HUDEP-2 (cell line): ENCODE measurements around the gene CADM2.

ENCODE experiments used
- DNase-seq, 76 experiments: peaks; one replicate each; lab custom pipeline; 2025; ENCODE audit not compliant: unreplicated experiment in 76 of 76; lab: John Stamatoyannopoulos, UW

CADM2 gene

DNA sequence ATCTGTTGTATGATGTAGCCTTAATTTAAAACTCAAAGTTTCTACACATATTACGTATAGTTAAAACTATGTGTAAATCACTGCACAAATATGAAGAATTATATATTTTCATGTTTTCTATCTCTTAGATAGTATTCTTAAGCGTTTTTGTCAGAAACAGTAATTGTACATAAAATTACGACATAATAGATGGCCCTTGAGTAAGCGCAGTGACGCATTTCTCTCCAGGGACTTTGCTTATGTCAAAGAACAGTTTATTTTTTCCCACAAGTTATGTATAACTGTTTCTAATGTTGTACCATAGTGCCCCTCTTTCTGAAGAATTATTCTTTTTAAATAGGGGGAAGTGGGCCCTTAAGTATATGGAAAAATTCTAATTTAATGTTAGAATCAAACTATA is 1098.2 kb downstream of the CADM2 start:
- DNase-seq, result no peak

DNA sequence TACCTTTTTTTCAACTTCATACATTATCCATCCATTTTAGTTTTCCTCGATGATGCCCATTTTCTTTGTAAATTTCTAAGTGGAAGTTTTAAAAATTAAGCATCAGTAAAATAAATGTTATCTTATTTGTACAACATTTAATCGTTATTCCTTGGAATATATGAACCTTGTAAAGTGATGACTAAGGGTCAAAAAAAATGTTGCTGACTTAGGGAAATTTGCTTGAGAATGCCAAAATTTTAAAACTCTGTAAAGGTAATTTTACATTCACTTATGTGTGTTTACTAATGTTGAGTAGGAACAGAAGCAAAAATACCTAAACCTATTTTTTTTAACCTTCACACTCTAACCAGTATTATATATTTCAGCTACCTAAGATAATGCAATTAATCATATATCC is 1115.0 kb downstream of the CADM2 start:
- no peak for DNase-seq

DNA sequence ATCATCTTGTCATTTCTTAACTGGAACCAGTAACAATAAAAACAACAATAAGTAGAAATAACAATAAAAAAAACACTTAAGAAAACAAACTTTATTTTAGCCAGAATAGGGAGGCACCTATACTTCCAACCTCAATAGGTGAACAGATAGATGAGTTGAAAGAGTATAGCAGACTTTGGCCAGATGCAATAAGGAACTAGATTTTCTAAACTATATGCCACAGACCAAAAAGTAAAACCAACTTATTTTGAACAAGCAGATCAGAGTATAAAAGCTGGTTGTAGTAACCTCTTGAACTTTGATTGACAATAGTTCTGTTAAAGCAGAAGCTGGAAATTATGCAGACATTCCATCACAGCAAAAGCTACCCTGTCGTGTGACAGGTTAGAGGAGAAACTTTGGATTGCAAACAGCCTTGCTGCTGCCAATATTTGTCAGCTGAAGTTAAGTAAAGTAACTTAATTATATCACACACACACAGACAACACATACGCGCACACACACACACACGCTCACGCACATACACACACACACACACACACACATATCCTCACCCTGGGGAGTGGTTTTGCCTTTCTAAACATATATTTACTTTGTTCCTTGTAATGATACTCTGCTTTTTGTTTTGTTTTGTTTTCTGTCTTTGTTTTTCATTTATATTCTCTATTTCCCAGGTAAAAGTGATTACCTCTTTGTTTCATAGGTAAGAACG is 1128.5 kb downstream of the CADM2 start:
- DNase-seq, result no peak

DNA sequence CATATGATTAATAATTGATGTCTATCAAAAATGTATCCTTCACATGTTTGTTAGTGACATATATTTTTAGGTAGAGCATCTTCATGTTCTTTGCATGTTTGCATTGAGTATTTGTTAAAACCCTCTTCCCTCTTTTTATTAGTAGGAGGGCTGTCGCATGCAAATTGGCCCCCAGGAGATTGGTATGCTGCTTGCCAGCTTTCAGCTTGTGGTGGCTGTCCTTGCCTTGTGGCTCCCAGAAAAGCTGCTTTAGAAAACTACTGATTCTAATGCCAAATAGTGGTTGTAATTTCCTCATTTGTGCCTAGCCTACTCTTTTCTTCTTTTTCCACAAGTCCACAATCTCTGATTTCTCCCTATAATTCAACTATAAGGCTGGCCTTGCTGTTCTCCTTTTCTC is 1145.4 kb downstream of the CADM2 start:
- DNase-seq, result no peak

DNA sequence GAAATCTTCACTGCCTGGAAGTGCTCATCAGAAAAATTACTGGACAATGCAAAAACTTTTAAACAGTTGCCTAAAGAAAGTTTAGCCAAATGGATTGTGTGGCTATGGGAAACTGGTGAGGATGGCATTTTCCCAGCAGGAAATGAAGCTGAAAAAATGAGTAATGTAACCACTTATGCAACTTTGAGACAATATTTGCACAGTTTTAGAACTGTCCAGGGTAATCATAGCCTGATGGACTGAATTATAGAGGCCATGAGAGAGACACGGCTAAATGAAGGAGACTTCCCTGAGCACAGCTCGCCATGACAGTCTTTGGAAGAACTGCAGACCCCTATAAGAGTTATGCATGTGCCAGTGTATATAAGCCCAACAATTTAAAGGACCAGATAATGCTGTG is 1150.6 kb downstream of the CADM2 start:
- DNase-seq, result no peak
